PC-9 (cell line): Measurements from ENCODE around the gene PTOV1.

Source experiments
- CTCF ChIP-seq: fragments of 200-600 bp; sonication (generic); conservative IDR thresholded peaks from 2 replicates; pipeline ENCODE4 v1.6.1; 2017; ENCODE audit warnings: mixed run types, antibody characterized with exemption, mild to moderate bottlenecking, moderate library complexity
- EZH2 ChIP-seq: fragments of 200-600 bp; sonication (generic); IDR thresholded peaks from 2 replicates; pipeline ENCODE4 v1.8.0; 2017; ENCODE audit warnings: antibody characterized with exemption, low read depth

DNA sequence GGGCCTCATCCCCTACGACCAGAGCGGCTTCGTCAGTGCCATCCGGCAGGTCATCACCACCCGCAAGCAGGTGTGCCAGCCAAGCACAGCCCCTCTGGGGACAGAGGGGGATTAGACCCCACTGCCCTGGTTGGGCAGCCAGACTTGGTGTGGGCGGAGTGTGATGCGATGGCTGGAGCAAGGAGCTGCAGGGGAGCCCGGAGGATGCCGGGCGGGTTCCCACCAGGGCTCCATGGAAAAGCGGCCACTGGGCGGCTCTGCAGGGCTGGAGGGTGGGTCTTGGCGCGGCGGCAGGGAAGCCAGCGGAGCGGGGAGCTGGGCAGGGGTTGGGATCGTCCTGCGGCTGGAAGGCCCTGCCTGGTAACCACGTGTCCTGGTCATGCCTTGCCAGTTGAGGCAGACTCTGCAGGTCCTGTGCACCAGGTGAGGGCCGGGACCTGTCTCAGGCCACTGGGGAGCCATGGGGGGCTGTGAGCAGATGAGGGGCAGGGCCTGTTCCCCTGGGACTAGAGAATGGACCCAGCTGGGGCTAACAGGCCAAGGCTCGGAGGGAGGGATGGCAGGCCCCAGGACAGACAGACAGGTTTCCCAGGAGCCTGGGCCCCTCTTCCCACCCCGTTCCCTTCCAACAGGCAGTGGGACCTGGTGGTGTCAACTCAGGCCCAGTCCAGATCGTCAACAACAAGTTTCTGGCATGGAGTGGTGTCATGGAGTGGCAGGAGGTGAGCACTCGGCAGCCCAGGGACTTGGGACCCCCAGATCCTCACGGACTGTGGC, 6.3 kb downstream of the PTOV1 start:
- TF ChIP-seq CTCF (no peak), EZH2 (no peak)
